DOHH2 (cell line): ENCODE data around the gene SMAD7.

Experiments used
- H3F3A ChIP-seq: fragments of 200-600 bp; sonication (generic), shearing (Covaris generic); 2 replicates; pipeline ENCODE4 v1.6.0; 2016; ENCODE audit warnings: antibody characterized with exemption, mild to moderate bottlenecking; ENCODE audit not compliant: control insufficient read depth, insufficient read depth
- H3K27ac ChIP-seq: fragments of 200-600 bp; sonication (generic); 2 replicates; pipeline ENCODE4 v1.5.1; 2014; ENCODE audit warnings: low read depth, mild to moderate bottlenecking, low read length, moderate library complexity
- H3K27me3 ChIP-seq: fragments of 200-600 bp; sonication (generic); 2 replicates; pipeline ENCODE4 v1.6.1; 2014; ENCODE audit warnings: mild to moderate bottlenecking, low read length, mixed read lengths; ENCODE audit not compliant: control insufficient read depth
- H3K36me3 ChIP-seq: fragments of 200-600 bp; sonication (generic); 2 replicates; pipeline ENCODE4 v1.6.1; 2014; ENCODE audit warnings: mild to moderate bottlenecking, low read length, moderate library complexity, mixed read lengths; ENCODE audit not compliant: control insufficient read depth
- H3K4me1 ChIP-seq: fragments of 200-600 bp; sonication (generic); 2 replicates; pipeline ENCODE4 v1.6.1; 2014; ENCODE audit warnings: mild to moderate bottlenecking, low read length, mixed read lengths; ENCODE audit not compliant: control insufficient read depth
- H3K4me2 ChIP-seq: fragments of 200-600 bp; sonication (generic); 2 replicates; pipeline ENCODE4 v1.6.0; 2014; ENCODE audit warnings: mild to moderate bottlenecking, low read length, moderate library complexity
- H3K4me3 ChIP-seq: fragments of 200-600 bp; sonication (generic); 2 replicates; pipeline ENCODE4 v1.5.1; 2014; ENCODE audit warnings: mild to moderate bottlenecking, low read length, mixed read lengths
- H3K79me2 ChIP-seq: fragments of 200-600 bp; sonication (generic); 2 replicates; pipeline ENCODE4 v1.6.1; 2014; ENCODE audit warnings: mild to moderate bottlenecking, low read length, mixed read lengths; ENCODE audit not compliant: control insufficient read depth
- H3K9me2 ChIP-seq: fragments of 200-600 bp; sonication (generic); replicated peaks from 2 replicates; pipeline ENCODE4 v1.6.1; 2014; ENCODE audit warnings: mild to moderate bottlenecking, low read length, mixed read lengths; ENCODE audit not compliant: control insufficient read depth
- H3K9me3 ChIP-seq: fragments of 200-600 bp; sonication (generic); 2 replicates; pipeline ENCODE4 v1.6.1; 2014; ENCODE audit warnings: antibody characterized with exemption, low read length, mixed read lengths; ENCODE audit not compliant: control insufficient read depth, insufficient read depth
- H4K20me1 ChIP-seq: fragments of 200-600 bp; sonication (generic); 2 replicates; pipeline ENCODE4 v1.6.0; 2014; ENCODE audit warnings: low read depth, mild to moderate bottlenecking, antibody characterized with exemption, low read length, moderate library complexity; ENCODE audit not compliant: control insufficient read depth, insufficient read depth
- CTCF ChIP-seq: fragments of 200-600 bp; sonication (generic); IDR thresholded peaks from one replicate; pipeline ENCODE4 v1.5.1; 2014; ENCODE audit warnings: antibody characterized with exemption, mild to moderate bottlenecking, low read depth, low read length; ENCODE audit not compliant: poor library complexity, severe bottlenecking
- EZH2phosphoT487 ChIP-seq: fragments of 200-600 bp; sonication (generic); IDR thresholded peaks from 2 replicates; pipeline ENCODE4 v1.6.1; 2017; ENCODE audit warnings: borderline replicate concordance, mild to moderate bottlenecking, antibody characterized with exemption, low read length, moderate library complexity, mixed read lengths

SMAD7 gene

DNA sequence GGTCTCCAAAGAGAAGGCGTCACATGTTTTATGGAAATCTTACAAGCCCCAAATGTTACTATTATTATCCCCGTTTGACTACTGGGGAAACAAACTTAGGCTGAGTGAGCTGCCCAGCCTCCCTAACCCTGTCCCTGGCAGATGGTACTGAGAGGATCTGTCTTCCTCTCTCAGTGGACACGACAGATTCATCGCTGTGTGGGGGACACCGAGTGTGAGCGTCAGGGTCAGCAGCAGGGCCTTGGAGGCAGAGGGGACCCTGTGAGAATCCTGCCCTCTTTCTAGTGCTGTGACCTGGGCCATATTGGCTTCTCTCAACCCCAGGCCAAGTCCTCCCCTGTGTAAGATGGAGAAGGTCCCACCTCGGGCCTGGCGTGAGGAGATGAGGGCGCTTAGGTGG lies 27.1 kb upstream of the SMAD7 start:
- Histone ChIP-seq H4K20me1 (peaks cover 6% of the 10 kb centered on the region; the same call in 1 of the 2 replicates), H3F3A (no peaks in the 10 kb centered on the region), H3K4me3 (no peak overlapping the region), H3K79me2 (no peaks in the 10 kb centered on the region), H3K36me3 (no peaks in the 10 kb centered on the region), H3K4me1 (peaks cover 17% of the 10 kb centered on the region), H3K4me2 (no peak overlapping the region), H3K27me3 (peaks cover 56% of the 10 kb centered on the region), H3K9me3 (no peaks in the 10 kb centered on the region), H3K9me2 (no peaks in the 10 kb centered on the region), H3K27ac (no peak overlapping the region)
- TF ChIP-seq EZH2phosphoT487 (no peak), CTCF (no peak)

- Histone ChIP-seq H4K20me1 (peaks cover 6% of the 10 kb centered on the region; the same call in 1 of the 2 replicates), H3K27me3 (peaks cover 52% of the 10 kb centered on the region), H3K9me2 (no peaks in the 10 kb centered on the region), H3K27ac (no peak overlapping the region), H3K4me1 (peaks cover 12% of the 10 kb centered on the region), H3K79me2 (no peaks in the 10 kb centered on the region), H3F3A (no peaks in the 10 kb centered on the region), H3K4me2 (peak overlapping the region; percentile 73), H3K4me3 (peak overlapping the region; percentile 67), H3K36me3 (no peaks in the 10 kb centered on the region), H3K9me3 (no peaks in the 10 kb centered on the region)
- TF ChIP-seq CTCF (no peak), EZH2phosphoT487 (peak; percentile 100; the same call in 1 of the 2 replicates)
Measured at GRCh38 chr18:48975817-48976649, 25.3 kb upstream of the SMAD7 start.

GRCh38 chr18:48975120-48975816 lies 24.5 kb upstream of the SMAD7 start:
- Histone ChIP-seq H3K36me3 (no peaks in the 10 kb centered on the region), H3K9me3 (no peaks in the 10 kb centered on the region), H3F3A (no peaks in the 10 kb centered on the region), H3K4me1 (peaks cover 12% of the 10 kb centered on the region), H3K27me3 (peaks cover 52% of the 10 kb centered on the region), H3K9me2 (no peaks in the 10 kb centered on the region), H3K27ac (no peak overlapping the region), H3K79me2 (no peaks in the 10 kb centered on the region), H3K4me2 (peak overlapping the region; percentile 62), H3K4me3 (peak overlapping the region; percentile 67), H4K20me1 (peaks cover 6% of the 10 kb centered on the region; the same call in 1 of the 2 replicates)
- no peak; the same call in 1 of the 2 replicates for TF ChIP-seq EZH2phosphoT487
- TF ChIP-seq CTCF: peak; percentile 2
